CD1c-positive myeloid dendritic cell (primary cell): ENCODE data around the gene MVK.

Source experiments
- DNase-seq: peaks from one replicate; pipeline ENCODE4 v3.0.0-alpha.2; 2016; ENCODE audit errors: extremely low spot score

The MVK gene

DNA sequence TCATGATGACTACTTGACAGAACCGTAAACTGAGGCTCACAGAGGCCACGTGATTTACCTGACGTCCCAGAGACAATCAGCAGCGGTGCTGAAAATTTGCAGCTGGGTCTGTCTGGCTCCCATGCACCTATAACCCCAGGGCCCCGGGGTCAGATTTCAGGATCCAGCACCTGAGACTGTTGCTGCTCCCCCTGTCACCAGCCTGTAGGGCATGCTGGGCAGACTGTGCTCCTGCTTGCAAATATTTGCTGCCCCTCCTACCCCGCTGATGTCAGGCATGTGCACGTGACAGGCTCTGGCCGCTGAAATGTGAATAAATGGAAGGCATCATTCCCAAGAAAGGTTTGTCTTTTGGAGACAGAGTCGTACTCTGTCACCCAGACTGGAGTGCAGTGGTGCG lies 6.3 kb upstream of the MVK start:
- DNase-seq = no peak

- DNase-seq = no peak
Observed at GRCh38 chr12:109567967-109568366, 5.6 kb upstream of the MVK start.

GRCh38 chr12:109568486-109568885 lies 5.1 kb upstream of the MVK start:
- DNase-seq = no peak

GRCh38 chr12:109571773-109572505 lies 1.7 kb upstream of the MVK start:
- DNase-seq = no peak

- no peak for DNase-seq
Observed at GRCh38 chr12:109572506-109572845, 1.1 kb upstream of the MVK start.

DNA sequence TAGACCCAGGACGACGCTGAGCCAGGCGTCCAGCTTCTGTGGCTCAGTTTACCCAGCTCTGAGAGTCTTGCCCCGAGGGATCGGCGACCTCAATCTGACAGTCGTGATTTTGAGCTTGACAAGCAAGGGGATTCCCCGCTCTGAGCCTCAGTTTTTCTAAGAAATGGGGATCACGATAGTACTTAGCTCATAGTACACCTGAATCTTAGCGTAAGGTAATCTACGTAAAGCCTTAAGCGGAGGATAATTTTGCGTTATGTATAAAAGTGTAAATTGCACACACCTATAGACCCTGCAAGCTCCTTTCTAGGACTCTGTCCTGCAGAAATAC lies 285 bp downstream of the MVK start:
- DNase-seq = no peak

DNA sequence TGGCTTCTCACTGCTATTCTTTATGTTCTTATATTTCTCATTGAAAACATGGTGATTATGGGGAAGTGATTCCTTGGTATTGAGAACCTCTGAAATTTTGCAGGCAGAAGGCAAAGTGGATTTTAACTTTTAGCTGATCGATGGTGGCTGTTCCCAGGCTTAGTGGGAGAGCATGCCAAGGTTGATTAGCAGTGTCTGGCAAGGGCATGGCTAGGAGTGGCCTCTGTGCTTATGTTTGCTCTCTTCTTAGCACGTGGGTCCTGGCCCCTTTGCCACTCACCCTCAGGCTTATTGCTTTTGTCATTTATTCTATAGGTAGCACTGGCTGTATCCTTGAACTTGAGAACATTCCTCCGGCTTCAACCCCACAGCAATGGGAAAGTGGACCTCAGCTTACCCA lies 2.1 kb downstream of the MVK start:
- no peak for DNase-seq

DNA sequence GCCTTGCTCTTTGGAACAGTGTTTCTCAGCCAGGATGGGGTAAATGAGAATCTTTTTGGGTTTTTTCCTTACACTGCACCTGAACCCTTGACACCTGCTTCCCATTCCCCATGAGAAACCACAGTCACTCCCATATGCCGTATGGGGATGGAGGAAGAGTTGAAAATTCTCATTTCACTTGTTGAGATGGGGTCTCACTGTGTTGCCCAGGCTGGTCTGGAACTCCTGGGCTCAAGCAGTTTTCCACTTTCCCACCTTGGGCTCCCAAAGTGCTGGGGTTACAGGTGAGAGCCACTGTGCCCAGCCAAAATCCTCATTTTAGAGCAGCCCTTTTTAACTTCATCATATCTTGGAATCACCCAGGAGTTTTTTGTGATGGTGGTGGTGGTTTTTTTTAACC lies 3.7 kb downstream of the MVK start:
- DNase-seq = no peak

DNA sequence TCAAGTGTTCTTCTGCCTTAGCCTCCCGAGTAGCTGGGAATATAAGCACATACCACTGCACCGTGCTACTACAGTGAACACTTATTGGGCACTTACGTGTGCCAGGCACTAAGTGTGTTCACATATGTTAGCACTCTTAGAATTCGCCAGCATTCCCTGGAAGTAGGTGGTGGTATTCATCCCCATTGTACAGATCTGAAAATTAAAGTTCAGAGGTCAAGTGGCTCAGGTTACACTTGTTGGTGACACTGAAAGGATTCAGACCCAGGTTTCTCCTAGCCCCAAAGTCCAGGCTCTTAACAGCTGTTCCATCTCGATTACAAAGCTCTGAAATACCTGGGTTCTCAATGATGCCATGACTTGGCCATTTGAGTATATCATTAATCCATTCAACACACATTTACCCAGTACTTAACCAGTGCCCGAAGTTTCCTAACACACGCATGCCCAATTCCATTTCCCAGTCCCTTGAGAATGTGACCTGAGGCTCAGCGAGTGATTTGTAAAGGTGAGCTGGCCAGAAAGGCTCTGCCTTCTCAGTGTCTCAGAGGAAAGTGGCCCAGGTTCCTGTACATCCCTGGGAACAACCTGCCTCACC lies 4.8 kb downstream of the MVK start:
- no peak for DNase-seq

DNA sequence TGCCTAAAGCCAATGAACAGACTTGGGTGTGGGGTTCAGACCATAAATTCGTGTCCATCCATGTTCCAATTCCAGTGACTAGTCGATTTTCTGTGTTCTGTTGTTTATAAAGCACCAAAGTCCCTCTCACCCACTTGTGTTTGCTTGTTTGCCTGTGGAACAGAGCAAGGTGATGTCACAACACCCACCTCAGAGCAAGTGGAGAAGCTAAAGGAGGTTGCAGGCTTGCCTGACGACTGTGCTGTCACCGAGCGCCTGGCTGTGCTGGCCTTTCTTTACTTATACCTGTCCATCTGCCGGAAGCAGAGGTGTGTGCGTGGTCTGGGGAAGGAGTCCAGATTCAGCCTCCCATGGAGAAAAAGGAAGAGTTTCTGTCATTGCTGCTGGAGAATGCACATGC lies 6.0 kb downstream of the MVK start:
- no peak for DNase-seq

DNA sequence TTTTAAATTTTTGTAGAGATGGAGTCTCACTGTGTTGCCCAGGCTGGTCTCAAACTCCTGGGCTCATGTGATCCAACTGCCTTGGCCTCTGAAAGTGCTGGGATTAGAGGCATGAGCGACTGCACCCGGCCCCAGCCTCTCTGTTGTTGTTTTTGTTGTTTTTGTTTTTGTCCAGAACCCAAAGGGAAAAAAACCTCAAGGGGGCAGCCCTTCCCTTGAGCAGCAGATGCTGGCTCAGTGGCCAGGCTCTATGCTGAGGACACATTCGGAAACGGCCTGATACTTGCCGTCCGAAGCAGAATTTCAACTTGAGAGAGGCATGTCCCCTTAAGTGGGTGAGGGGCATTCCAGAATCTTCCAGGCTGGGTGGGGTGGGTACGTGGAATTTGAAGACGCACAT lies 6.7 kb downstream of the MVK start:
- DNase-seq = no peak

DNA sequence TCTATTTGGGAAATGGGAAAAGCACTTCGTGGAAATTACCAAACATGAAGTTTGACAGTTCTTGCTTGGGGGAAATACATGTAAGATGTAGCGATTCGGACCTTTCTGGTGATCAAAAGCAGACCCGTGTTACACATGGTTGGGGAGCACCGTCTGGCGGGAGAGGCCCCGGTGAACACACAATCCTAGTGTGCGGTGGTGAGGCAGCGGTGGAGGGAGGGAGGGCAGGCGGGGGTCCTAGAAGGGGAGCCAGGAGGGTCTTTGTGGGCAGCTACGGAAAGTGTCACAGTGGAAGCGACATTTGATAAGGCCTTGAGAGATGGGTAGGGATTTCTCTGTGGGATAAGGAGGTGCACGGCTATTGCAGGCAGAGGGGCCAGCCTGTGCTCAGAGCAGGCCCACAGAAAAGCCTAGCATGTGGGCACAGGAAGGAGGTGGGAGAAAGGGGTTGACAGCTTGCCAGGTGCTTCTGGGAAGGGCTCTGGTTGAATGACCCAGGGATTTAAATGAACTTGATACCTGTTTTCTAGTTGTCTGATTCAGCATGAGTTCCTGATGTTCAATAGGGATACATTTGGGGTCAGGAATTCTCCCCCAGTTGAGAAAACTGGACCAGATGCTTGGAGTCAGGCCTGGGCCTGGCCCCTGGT lies 7.2 kb downstream of the MVK start:
- no peak for DNase-seq

DNA sequence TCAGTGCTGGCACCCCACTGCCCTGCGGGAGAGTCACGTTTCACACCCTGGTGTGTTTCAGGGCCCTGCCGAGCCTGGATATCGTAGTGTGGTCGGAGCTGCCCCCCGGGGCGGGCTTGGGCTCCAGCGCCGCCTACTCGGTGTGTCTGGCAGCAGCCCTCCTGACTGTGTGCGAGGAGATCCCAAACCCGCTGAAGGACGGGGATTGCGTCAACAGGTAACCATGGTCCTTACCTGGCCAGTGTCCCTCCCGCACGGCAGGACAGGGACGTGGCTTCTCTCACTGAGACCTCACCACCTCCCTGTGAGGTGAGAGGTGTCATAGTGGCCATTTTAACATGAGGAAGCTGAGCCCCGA lies 7.7 kb downstream of the MVK start:
- DNase-seq = no peak

GRCh38 chr12:109581856-109582255 lies 8.3 kb downstream of the MVK start:
- no peak for DNase-seq

DNA sequence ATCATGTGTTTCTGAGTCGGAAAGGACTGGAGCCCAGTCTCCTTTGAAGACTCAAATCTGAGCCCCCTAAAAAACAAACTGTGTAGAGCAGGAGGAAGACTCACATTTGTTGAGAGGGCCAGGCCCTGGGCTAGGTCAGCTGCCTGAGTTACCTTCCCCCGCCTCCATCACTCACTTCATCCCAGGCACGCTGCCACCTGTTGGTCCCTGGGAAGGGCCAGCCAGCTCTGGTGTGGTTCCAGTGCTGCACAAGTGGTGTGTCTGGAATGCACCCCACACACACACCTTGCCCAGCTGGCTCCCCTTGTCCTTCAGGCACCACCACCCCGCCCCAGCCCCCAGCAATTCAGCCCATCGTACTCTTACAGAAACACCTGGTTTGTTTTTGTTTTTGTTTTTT lies 9.0 kb downstream of the MVK start:
- DNase-seq = no peak

- DNase-seq = no peak
Observed at GRCh38 chr12:109583733-109584132, 10.1 kb downstream of the MVK start.

GRCh38 chr12:109586385-109587296 lies 13.0 kb downstream of the MVK start:
- DNase-seq = no peak

DNA sequence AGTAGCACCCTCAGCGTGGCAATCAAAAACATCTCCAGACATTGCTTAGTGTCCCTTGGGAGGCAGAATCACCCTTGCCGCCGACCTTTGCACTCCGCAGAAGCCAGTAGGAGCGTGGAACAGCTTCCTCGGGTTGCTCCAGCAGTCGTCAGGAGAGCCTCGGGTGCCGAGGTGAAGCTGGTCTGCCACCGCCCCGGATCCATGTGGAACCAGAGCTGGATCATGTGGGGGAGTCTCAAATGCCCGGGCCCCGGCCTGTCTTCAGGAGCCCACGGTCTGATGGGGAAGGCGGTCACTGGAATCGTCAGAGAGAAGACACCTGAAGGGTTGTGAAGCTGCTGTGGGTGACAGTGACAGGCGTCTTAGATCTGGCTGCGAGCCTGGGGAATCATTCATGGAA lies 14.3 kb downstream of the MVK start:
- no peak for DNase-seq

GRCh38 chr12:109588461-109589239 lies 15.1 kb downstream of the MVK start:
- no peak for DNase-seq

DNA sequence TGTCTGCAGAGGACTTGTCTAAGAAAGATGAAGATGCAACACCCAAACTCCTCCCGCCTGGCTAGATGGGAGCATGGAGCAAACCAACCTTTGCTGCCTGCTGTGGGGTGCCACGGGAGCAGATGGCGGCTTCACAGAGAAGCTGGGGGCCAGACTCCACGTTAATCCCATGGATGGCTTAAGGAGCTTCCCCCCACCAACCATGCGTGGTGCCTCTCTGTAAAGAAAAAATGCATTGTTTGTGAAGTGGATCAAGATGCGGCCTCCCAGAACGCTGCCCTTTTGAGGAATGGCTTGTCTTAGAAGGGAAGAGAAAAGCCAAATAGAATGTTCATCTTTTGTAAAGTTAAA lies 15.6 kb downstream of the MVK start:
- DNase-seq = no peak

- no peak for DNase-seq
Observed at GRCh38 chr12:109589691-109590245, 16.2 kb downstream of the MVK start.

- no peak for DNase-seq
Observed at GRCh38 chr12:109590566-109590965, 17.0 kb downstream of the MVK start.
